GM15510 (cell line): ENCODE results near the gene MBD5.

Experiments
- POLR2A ChIP-seq: IDR thresholded peaks from 3 replicates; pipeline ENCODE4 v1.6.1; 2011; ENCODE audit warnings: borderline replicate concordance; ENCODE audit not compliant: insufficient read length; ENCODE audit errors: extremely low read depth

The MBD5 gene

DNA sequence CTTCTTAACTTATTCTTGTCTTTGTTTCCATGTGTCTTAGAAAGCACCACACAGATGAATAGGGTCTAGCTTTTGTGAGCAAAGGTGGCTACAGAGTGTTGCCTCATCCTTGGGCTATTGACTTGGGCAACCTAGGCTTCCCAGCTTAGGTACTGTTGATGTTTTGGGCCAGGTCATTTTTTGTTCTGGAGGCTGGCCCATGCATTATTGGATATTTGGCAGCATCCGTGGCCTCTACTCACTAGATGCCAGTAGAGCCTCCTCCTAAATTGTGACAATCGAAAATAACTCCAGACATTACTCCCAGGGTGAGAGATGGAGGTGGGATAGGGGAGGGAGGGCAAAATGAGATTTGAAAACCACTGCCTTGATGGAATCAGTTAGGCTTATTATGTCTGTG is 496.4 kb downstream of the MBD5 start:
- no peak for TF ChIP-seq POLR2A

DNA sequence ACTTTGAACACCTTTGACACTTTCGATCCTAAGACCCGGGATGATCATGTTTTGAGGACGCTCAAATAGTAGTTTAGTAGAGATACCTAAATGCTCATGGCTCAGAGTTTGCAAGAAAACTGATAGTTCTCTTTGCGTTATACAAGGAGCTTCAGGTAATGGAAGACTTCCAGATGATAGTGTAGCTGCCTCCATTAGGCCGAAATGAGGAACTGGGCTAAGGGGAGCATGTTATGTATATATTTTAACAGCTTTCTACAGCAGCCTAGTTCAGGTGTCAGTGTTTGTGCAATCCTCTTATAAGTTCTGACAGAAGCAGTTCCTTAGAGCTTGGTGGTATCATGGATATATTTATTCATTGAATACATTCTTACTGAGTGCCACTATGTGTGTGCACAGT is 496.9 kb downstream of the MBD5 start:
- TF ChIP-seq POLR2A, result no peak

DNA sequence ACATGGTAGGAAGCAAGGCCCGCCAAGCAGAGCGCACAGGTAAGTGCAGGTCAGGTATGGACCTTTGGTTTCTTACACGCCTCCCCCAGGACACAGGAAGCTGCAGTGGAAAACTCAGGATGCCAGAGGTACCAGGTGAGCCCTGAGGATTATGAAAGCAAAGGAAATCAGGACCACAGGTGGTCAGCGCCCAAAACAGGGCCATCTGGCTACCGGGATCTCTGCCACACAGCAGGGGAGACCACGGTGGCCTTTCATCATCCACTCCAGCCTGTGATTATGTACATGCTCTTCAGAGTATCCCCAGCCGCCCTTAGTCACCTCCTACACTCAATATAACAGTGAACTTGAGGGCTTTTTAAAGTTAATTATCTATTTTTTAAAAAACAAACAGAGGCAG is 498.1 kb downstream of the MBD5 start:
- no peak for TF ChIP-seq POLR2A

DNA sequence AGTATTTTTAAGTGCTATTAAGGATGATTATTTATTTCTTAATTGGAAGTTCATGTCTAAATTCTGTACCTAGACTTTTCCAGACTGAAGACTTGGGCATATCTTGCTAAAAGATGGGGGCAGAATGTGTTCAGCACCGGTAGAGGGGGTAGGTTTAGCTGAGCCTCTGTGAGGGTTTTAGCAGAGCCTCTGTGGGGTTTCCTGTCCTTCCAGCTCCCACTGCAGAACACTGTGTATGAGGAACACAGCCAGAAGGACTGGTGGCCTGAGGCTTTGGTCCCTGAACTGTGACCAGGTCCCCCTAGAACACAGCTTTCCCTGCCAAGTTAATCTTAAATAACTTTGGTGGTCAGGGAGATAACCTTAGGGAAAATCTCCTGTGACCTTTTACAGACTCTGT is 500.3 kb downstream of the MBD5 start:
- no peak for TF ChIP-seq POLR2A

DNA sequence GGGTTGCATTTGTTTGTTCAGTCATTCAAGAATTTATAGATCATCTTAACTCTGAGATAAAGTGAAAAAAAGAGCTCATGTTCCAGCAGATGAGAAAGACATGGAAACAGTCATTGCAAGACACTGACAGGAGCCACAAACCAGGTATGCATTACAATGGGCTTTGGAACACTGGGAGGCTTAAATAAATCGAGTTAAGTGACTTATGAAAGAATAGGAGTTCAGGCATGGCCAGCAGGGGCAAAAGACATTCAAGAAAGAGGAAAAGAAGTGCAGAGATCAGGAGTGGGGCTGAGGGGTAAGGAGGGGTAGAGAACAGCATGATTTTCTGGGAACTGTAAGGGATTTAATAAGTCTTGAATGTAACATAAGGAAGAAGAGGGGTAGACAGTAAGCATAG is 502.4 kb downstream of the MBD5 start:
- TF ChIP-seq POLR2A, result no peak

DNA sequence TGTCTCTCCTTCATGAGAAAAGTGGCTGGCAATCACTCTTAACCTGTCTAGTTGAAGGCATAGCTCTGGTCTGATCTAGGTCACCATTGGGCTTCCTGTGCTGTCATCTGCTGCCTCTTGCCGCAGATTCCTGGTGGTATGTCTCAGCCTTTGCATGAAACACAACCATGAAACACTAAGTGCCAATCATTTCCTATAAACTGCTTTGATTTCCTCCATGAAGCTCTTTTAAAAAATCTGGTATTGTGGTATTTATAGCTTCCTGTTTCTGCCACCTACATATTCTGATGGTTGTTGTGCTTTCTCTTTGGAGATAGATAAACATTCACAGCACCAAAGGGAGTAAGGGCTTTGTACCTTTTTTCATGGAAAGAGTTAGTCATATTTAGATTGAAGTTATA is 503.6 kb downstream of the MBD5 start:
- TF ChIP-seq POLR2A, result no peak

DNA sequence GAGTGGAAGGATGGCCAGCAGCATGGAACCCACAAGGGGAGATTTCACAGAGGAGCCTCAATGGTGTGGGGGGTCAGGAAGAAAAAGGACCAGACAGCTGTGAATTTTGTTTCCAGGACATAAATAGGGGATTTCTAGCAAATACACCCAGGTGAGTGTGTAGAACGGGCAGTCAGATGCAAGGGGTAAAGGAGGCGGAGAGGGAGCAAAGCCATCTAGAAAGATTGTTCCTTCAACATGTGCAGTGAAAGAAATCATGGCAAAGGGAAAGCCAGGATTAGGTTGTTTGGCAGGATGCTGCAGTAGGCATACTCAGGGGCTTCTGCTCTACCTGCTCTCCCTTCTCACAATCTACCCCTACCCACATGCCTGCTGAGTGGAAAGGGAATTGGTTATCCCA is 504.2 kb downstream of the MBD5 start:
- TF ChIP-seq POLR2A, result no peak

DNA sequence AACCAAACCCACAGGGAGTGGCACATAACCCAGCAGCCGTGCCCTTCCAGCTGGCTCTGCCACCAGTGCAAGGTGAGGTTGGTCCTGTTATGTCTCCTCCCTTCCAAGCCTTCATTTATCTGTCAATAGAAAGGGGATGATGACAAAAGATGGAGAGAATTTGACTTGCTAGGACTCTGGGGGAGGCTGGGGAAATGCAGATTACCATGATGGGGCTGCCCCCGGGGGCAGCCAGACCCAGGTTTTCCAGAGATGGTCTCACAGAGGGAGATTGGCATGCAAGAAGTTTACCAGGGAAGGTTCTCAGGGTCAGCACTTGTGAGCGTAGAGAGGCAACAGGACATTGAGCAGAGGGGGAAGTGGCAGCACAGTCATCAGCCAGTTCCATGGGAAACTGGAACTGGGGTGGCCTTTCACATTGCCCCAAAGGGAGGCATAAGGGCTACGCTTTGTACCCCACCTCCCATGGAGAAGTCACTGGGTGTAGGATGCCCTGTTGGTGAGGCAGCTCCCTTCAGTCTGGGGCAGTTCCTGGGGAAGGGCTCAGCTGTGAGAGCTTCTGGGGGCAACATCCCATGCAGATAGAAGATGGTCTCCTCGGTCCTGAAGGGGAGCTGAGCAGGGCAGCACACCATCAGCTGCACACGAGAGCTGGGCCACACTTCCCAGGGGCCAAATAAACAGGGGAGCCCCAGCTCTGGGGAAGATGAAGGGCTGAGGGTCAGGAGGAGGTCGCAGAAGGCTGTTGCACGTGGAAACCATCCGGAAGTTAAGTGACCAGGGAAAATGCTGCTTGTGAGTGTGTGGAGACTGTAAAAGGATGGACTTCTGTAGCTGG is 505.8 kb downstream of the MBD5 start:
- no peak for TF ChIP-seq POLR2A

DNA sequence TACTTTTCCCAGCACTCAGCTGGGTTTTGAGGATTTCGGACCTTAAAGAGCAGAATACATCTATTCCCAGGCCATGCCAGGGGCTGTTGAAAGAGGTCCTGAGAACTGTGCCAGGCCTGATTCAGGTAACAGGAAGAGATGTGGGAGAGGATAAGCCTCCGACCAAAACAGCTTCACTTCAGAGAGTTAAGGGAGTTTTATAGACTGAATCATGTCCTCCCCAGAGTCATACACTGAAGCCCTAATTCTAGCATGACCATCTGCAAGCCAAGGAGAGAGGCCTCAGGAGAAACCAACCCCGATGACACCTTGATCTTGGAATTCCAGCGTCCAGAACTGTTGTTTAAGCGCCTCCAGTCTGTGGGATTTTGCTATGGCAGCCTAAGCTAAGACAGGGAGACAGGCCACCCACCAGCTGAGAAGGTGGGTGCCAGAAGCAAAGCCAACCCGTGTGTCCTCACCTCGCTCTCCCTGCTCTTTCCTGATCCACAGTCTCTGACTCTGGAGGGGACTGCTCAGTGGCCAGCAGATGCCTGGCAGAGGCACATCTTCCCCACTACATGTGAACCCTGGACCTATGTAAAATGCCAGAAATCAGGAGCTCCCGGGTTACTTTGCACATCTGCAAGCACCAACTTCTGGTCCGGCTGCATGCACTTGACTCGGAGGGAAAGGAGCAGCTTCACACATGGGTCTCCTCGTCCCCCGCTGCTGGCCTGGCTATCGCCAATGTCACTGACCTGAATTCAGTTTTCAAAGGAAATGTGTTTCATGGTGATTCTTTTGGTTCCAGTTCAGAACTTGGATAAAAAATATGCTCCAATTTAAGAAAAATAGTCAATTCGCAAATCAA is 506.8 kb downstream of the MBD5 start:
- no peak for TF ChIP-seq POLR2A

DNA sequence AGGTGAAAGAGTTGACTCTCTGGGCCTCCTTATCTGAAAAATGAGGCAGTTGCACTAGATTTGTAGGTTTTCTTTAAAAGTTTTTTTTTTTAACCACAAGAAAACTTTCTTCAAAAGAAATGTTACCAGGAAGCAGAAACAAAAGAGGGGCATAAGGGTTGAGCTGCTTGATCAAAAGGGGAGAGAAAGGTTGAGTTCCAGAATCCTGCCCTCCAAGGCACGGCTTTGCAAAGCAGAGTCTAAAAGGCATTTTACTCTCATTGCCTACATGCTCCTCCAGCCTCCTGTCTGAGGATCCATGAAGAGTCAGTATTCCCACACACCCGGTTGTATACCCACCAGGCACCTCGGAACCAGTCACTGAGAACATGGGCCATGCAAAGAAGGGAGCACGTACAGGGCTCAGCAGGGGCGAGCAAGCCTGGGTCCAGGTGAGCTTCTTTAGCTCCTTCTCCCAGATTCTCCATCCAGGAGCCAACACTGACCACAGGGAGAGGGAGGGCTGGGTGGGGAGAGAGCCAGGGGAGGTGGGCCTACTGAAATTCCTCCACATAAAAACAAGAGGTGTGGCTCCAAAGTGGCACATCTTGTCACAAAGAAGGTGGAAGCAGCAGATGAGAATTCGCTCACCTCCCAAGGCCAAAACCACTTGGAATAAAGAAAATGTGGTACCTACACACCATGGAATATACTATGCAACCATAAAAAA is 507.6 kb downstream of the MBD5 start:
- TF ChIP-seq POLR2A, result no peak

DNA sequence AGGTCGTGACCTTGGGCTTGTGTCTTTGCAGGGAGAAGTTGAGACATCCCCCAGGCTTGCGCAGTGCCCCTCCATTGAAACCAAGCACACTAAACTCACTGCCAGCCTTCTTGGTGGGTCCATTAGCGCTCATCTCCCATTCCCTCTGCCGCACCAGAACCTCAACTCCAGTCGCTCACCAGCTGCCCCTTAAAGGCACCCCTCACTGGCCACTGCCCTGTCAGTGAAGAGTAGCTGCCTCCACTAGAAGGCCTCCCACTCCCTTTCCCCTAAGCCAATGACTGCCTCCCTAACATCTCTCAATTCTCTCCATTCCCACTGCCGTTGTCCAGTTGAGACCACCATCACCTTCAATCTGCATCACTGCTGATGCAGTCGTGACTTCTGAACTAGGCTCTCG is 508.9 kb downstream of the MBD5 start:
- TF ChIP-seq POLR2A, result no peak

DNA sequence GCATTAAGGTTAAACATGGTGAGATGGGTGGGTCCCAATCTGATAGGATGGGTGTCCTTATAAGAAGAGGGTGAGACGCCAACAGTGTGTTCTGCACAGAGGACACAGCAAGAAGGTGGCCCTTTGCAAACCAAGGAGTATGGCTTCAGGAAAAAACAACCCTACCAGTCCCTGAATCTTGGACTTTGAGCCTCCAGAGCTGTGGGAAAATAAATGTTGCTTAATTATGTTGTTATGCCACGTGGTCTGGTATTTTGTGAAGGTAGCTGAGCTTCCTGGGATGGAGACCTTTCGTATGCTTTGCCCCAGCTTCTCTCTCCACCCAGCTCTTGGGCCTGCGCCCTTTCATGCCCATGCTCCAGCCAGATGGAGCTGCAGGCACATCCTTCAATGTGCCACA is 509.5 kb downstream of the MBD5 start:
- TF ChIP-seq POLR2A, result no peak

DNA sequence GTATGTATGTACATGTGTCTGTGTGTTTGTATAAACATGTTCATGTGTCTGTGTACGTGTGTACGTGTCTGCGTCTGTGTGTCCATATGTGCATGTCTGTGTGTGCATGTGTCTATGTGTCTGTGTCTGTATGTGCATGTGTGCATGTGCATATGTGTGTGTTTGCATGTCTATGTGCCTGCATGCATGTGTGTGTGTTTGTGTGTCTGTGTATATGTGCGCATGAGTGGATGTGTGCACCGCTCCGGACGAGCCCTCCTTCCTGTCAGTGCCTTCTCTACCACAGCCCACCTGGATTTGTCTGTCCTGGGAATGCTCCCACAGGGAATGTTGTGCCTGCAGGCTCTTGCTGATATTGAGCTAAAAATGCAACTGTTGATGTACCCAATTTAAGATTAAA is 510.3 kb downstream of the MBD5 start:
- TF ChIP-seq POLR2A, result no peak

DNA sequence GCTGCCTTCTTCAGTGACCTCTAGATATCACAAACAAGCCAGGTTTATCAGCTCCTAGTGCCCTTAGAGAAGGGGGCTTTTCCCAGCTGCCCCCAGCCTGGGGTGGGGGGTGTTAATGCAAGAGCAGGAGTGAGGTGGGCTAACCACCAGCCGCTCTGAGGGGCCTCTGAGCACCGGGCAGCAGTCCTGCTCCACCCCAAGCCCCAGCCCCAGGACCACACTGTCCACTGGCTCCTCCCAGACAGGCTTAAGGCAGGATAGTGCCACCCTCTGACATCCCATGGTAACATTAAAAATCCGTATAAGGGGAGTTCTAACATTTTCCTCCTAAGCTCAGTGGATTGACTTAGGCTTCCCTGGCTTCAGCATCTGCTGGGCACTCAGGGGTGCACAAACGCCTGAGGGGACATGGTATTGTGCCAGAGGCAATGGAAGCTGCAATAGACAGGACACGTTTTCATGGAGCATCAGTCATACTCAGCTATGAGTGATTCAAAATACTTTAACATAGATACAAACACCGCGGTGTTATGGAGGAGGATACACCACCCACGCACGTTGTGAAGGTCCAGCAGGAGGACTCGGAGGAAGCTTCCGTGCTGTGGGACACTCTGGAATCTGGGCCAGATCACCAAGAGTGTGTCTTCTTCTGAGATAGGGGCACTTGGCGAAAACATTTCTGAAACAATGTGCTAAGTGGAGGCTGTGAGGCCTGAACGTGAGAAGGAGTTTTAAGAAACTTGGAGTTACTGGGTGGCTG is 511.0 kb downstream of the MBD5 start:
- TF ChIP-seq POLR2A, result no peak
